Heart left ventricle (tissue), 13 donors: ENCODE measurements around the gene H6PD.

Experiments used
- POLR2A ChIP-seq, 2 donors: fragments of 450-650 bp; IDR thresholded peaks; one replicate each; pipeline ENCODE4 v1.6.1; 2017; ENCODE audit warnings: antibody characterized with exemption in 2 of 2, mild to moderate bottlenecking in 2 of 2, moderate library complexity in 2 of 2
- TF ChIP-seq, protein P1 (sequence below), 12 donors: fragments of 200-600 bp; sonication (generic) in 4 of 12; IDR thresholded peaks; one replicate each; pipeline versions ENCODE4 v1.5.0 to v1.8.0; 2018 to 2022; ENCODE audit warnings: antibody characterized with exemption in 12 of 12, mild to moderate bottlenecking in 5 of 12
- donor health status: ischemic (EF 13 %, LVEDD 7.1; RV severe dilation, severe dysfunction).
- donor health status: DM: no; HTN: yes; CAD: no.
- donor health status: DM: no; HTN: no; CAD: no.
- donor health status: ischemic (EF 25% LVEDD 6.9; RV normal size, moderate dysfunction).
- donor health status: ischemic (EF 25% LVEDD 5.7; RV mildly dilated, moderate dysfunction).
- donor health status: ischemic (EF 35%, LVEDD 5.7; RV mildly dilated, moderate dysfunction).
- donor health status: nonischemic (EF 11% LVEDD 7.7; RV severe dilation, severe dysfunction).
- donor health status: DM: yes; HTN: yes; CAD: no.
- donor health status: PGD.
- donor health status: ischemic (EF 29% LVEDD 5.4; RV normal size, mild dysfunction).
- donor health status: nonischemic (EF 23%, LVEDD 6.1; RV moderate dilation, normal function).

- TF ChIP-seq, protein P1, sequence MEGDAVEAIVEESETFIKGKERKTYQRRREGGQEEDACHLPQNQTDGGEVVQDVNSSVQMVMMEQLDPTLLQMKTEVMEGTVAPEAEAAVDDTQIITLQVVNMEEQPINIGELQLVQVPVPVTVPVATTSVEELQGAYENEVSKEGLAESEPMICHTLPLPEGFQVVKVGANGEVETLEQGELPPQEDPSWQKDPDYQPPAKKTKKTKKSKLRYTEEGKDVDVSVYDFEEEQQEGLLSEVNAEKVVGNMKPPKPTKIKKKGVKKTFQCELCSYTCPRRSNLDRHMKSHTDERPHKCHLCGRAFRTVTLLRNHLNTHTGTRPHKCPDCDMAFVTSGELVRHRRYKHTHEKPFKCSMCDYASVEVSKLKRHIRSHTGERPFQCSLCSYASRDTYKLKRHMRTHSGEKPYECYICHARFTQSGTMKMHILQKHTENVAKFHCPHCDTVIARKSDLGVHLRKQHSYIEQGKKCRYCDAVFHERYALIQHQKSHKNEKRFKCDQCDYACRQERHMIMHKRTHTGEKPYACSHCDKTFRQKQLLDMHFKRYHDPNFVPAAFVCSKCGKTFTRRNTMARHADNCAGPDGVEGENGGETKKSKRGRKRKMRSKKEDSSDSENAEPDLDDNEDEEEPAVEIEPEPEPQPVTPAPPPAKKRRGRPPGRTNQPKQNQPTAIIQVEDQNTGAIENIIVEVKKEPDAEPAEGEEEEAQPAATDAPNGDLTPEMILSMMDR (IDR thresholded peaks at IDR 0.05) = no peak
- no peak for TF ChIP-seq POLR2A (IDR thresholded peaks at IDR 0.05)
Observed at GRCh38 chr1:9315411-9316079, 81.0 kb downstream of the H6PD start.
